CD4-positive, alpha-beta T cell treated with Interleukin-15 for 1 hour (primary cell): ENCODE results near the gene ADAMTS9.

ENCODE experiments used
- DNase-seq: peaks from one replicate; pipeline ENCODE4 v3.0.0-alpha.2; 2020

ADAMTS9 gene, protein sequence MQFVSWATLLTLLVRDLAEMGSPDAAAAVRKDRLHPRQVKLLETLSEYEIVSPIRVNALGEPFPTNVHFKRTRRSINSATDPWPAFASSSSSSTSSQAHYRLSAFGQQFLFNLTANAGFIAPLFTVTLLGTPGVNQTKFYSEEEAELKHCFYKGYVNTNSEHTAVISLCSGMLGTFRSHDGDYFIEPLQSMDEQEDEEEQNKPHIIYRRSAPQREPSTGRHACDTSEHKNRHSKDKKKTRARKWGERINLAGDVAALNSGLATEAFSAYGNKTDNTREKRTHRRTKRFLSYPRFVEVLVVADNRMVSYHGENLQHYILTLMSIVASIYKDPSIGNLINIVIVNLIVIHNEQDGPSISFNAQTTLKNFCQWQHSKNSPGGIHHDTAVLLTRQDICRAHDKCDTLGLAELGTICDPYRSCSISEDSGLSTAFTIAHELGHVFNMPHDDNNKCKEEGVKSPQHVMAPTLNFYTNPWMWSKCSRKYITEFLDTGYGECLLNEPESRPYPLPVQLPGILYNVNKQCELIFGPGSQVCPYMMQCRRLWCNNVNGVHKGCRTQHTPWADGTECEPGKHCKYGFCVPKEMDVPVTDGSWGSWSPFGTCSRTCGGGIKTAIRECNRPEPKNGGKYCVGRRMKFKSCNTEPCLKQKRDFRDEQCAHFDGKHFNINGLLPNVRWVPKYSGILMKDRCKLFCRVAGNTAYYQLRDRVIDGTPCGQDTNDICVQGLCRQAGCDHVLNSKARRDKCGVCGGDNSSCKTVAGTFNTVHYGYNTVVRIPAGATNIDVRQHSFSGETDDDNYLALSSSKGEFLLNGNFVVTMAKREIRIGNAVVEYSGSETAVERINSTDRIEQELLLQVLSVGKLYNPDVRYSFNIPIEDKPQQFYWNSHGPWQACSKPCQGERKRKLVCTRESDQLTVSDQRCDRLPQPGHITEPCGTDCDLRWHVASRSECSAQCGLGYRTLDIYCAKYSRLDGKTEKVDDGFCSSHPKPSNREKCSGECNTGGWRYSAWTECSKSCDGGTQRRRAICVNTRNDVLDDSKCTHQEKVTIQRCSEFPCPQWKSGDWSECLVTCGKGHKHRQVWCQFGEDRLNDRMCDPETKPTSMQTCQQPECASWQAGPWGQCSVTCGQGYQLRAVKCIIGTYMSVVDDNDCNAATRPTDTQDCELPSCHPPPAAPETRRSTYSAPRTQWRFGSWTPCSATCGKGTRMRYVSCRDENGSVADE (N-terminal part only)

DNA sequence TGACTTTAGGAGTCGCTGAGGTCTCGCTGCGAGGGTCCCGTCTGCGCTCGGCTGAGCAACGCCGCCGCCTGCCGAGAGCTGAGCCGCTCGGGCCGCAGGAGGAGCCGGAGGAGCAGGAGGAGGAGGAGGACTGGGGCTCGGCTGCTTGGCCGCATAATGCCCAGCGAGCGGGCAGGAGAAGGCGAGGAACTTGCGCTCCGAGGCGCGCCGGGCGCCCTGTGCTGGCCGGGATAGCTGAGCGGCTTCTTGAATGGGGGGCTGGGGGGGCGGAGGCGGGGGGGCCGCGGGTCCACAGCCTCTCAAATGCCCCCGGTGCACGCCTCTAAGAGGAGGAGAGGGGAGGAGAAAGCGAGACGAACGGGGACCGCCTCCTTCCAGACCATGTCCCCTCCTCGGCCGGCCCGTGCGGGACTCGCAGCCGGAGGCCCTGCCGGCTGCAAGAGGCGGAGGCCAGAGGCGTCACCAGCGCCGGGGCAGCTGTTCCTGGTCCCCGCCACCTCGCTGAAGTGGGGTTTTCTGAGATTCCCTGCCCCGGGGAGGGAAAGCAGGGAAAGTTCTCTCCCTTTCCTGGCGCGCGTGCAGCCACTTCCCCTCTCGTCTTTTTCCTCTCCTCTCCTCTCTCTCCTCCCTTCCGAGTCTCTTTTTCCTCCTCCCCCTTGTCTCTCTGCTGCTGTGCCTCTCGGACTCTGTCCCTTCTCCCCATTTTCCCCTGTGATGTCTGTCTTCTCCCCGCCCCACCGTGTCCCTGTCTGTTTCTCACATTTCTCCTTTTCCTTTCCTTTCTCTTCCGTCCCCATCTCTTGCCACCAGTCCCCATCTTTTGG, at the start of gene ADAMTS9:
TSS of gene ADAMTS9 (minus strand) at position 220 of the 824 bp plus-strand sequence. CDS start 343 bp downstream, outside the sequence.
- DNase-seq, result no peak

DNA sequence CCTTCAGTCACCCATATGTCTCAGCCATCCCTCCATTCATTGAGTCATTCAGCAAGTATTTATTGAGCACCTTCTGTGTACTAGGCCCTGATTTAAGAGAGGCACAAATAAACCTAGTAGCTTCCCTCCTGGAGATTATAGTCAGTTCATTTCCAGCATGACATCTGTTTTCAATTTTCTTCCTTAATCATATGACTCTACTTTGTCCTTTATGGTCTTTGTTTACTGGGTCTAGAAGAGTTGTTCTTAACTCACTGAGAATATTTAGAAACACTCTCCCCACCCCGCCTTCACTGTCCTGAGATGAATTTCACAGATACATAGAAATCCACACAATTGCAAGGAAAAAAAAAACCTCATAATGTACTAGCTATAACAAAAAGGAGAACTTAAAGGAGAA, 44.8 kb upstream of the ADAMTS9 start:
- no peak for DNase-seq

DNA sequence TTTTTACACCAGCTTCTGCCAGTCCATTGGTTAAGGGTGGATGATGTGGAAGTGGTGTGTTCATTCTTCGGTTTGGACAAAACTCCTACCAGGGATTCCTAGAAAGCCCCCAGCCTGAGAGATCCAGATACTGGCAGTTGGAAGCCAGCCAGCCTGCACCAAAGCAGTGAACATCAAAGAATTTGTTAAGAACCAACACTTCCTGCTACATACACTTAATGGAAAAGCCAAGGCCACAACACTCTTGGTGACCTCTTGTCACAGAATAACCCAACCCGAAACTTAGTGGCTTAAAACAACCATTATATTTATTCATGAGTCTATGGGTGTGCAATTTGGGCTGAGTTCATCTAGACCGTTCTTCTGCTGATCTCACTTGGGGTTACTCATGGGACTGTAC, 42.9 kb upstream of the ADAMTS9 start:
- no peak for DNase-seq

DNA sequence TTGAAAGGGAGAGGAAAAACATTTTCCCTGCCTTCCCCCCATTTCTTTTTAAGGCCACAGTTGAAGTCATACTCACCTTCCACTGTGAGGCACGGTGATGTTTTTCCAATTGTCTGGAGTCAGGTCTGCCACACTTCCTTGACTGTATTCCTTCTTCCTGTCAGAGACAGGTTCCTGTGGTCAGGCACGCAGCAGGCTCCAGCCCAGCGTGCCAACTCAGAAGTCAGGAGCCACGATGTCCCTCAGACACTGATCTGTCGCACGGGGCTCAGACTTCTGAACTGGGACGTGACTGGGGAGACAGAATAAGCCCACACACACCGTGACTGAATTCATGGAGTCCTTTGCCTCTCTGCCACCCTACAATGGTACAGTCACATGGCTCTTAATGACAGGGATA, 41.2 kb upstream of the ADAMTS9 start:
- DNase-seq, result no peak

DNA sequence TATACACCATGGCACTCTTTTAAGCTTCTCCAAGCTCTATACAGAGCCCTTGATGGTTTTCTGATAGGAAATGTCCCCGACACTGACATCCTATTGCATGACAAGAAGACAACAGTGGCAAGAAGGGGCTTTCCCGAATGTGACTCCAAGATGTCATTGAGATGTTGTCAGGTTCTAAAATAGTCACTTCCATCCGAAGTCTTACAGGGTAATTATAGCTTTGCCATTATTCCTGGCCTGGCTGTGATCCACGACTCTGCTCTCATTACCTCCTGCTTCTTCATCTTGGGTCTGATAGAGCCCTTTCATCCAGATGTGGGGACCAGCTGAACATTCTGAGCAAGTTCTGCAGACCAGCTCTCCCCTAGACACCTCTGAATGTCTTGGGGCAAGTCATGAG, 40.6 kb upstream of the ADAMTS9 start:
- no peak for DNase-seq

DNA sequence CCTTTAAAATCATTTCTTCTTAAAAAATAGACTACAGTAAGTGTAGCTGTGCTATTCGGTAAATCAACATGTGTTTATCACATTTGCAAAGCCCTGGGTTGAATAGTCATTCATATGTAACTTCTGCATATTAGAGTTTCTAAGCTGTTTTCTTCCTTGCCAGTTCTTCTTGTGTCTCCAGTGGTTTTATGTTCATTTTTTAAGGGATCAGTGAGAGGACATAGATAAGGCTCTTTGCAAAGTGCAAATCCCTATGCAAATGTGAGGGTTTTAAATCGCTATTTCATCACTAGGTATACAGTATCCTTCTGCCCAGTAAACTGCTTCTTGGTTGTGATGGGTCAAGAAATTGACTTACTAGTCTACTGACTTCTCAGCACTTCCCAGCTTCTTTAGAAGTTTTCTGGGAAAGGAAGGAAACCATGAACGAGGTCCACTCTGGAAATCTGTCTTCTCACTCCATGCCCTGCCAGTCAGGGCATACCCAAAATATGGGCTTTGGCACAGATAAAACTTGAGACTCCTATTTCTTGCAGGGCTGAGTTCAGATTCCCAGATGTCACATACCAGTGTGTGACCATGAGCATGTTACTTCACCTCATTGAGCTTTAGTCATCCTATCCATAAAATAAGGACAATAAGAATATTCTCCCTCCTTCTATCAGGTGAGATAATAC, 38.8 kb upstream of the ADAMTS9 start:
- no peak for DNase-seq

DNA sequence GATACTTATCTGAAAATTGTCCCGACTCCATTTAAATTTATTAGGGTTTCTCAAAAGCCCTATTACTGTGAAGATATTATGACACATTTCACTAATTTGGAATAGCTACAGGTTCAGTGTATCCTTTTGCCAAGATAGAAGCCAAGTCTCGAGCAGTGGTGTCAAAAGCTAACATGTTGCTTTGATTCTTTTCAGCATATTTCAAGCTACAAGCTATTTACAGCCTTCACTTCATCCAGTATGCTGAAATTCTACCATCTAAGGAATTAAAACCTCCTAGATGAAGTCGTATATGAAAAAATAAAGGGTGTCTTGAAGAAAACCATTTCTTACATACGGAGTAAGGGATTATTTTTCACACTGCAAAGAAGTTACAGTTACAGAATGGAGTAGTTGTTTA, 31.2 kb upstream of the ADAMTS9 start:
- DNase-seq, result no peak

DNA sequence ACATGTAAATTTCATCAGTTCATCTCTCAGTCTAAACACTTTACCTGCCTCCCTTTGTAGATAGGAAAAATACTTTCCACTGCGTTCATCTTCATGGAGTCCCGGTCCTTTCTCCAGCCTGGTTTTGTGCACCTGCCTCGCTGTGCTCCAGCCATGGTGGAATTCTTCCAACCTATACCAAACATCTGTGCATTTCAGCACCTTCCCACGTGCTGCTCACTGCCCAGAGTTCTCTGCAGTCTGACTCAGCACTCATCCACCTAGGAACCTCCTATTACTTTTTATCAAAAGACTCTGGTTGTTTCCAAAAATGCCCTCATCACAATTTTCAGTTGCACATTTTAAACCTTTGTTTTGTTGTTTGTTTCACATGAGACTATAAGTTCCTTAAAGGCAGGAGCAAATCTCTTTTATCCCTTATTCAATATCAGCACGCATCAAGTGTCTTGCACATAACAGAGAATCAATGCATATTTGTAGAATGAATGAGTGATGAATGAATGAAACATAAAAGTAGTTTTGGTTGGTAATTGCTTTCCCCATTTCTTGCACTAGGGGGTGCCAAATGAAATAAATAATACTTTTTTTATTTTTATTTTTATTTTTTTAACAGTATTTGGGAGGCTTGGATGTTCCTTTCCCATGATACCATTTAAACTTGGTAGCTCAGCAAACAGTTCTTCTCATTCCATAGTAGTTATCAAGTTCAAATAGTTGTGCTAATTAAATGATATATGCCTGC, 30.2 kb upstream of the ADAMTS9 start:
- no peak for DNase-seq

DNA sequence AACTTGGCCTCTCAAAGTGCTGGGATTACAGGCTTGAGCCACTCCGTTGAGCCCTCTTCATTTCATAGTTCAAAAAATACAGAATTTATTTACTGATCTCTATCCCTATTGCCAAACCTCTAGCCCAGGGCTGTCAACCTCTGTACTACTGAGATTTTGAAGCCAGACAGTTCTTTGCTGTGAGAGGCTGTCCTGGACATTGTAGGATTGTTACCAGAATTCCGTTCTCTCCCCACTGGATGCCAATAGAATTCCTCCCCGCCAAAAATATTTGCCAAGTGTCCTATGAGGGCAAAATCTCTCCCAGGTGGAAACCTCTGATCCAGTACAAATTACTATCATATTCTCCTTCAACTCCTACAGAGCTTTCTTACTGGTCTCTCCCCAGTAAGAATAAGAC, 29.6 kb upstream of the ADAMTS9 start:
- no peak for DNase-seq

DNA sequence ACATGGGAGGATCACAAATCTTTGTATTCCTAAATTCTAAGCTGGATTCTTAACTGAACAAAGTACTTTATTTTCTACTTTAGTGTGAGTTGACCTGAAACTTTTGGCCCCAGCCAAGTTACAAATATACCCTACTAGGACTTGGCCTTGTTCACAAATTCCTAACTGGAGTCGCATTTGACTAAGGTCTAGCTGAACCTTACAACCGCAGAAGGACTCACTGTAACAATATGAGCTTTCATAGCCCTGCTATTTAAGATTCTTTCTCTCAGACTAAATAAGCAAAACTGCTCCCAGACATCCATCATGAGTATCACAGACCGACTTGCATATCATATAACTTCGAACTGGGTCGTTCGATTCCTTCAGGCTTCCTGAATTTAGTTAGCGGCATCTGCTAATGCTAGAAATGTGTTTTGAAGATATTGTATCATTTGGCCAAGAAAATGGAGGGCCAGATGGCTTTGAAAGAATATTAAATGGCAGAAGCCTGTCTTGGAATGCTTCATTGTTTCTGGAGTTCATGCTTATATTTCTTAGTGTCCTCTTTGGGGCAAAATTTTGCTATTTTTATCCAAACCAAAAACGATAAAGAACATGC, 28.4 kb upstream of the ADAMTS9 start:
- no peak for DNase-seq

DNA sequence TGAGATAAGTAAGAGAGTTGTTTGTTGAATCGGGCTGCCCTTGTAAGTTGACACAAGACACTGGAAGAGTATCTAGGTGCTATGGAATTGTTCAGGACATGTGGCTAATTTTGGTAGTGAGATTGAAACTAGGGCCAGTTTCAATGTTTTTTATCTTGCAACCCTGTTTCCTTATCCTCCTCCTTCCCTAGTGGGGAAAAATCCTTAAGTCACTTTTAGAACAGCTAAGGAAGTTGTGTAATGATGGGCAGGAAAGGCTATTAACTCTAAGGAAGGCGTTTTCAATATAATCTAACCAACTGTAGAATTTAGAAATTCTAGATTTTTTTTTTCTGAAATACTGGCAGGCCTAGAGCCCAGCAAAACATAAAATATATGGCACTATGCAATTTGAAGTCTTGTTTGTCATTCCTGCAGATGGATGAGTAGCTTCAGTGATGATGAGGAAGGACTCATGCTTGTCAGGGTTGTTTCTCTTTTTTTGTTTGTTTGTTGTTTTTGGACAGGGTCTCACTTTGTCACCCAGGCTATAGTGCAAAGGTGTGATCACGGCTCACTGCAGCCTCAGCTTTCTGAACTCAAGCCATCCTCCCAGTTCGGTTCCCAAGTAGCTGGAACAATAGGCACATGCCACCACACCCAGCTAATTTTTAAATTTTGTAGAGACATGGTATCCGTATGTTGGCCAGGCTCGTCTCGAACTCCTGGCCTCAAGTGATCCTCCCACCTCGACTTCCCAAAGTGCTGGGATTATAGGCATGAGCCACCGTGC, 27.6 kb upstream of the ADAMTS9 start:
- DNase-seq, result no peak

DNA sequence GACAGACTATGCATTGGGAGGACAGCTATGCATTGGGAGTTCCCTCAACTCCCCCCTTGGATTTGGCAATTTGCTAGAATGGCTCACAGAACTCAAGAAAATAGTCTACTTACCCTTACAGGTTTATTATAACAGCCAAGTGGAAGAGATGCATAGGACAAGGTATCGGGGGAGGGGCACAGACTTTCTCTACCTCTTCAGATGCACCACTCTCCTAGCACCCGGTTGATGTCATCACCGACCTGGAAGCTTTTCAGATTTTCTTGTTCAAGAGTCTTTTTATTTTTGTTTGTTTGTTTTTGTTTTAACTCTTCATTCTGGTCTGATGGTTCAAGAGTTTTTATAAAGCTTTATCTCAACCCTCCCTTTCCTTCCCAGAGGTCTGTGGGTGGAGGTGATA, 20.7 kb upstream of the ADAMTS9 start:
- no peak for DNase-seq

DNA sequence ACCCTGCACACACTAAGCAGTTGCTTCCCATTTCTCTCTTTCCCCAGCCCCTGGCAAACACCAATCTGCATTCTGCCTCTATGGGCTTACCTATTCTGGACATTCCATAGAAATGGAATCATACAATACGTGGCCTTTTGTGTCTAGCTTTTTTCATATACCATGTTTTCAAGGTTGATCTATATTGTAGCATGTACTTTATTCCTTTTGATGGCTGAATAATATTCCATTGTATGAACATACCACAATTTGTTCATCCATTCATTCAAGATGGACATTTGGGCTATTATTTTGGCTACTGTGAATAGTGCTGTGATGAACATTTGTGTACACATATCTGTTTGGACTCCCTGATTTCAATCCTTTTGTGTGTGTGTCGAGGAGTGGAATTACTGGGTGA, 18.1 kb upstream of the ADAMTS9 start:
- DNase-seq, result no peak

DNA sequence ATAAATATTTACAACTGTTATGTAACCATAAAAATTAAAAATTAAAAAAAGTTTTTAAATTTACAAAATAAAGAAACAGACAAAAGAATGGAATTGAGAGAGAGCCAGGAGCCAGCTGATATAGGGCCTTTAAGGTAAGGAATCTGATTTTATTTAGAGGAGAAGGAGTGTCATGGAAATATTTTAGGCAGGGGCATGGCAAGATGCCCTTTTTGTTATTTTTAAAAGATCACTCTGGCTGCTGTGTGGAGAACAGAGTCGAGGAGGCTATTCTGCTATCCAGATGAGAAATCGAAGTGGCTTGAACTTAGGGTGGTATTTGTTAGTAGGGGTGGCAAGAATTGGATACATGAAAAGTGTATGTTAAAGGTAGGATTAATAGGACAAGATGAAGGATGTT, 9.1 kb upstream of the ADAMTS9 start:
- no peak for DNase-seq

DNA sequence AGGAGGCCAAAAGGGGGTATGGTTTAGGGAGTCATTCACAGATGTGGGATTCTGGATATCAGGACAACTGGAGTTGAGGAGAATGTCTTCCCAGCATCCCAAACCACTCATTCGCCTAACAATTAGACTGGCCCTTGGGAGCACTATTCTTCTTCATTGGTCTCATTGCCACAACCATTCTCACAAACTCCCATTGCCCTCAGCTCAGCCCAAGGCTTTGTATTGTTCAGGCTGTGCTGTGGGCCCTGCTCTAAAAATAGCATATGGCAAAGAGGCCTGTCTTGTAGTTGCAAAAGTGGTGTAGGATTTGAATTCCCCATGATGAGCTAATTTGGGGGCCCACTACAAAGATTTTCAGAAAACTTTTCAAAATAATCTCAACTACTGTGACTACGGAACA, 6.3 kb upstream of the ADAMTS9 start:
- DNase-seq, result no peak

DNA sequence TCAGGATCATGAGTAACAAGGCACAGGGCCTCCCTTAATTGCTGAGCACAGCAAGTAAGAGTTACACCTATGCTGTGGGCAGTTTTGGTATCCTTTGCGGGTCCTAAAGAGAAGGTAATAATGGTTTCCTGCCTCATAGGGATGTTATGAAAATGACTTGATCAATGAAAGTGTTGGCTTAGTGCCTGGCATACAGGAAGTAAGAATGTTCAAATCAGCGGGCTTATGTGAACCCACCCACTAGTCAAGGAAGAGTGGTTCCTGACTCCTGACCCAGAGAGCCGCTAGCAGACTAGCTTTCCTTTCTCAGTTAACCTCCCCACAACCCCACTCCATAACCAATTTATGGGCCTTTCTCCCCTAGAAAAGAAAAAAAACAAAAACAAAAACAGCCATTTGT, 5.2 kb upstream of the ADAMTS9 start:
- DNase-seq, result no peak

DNA sequence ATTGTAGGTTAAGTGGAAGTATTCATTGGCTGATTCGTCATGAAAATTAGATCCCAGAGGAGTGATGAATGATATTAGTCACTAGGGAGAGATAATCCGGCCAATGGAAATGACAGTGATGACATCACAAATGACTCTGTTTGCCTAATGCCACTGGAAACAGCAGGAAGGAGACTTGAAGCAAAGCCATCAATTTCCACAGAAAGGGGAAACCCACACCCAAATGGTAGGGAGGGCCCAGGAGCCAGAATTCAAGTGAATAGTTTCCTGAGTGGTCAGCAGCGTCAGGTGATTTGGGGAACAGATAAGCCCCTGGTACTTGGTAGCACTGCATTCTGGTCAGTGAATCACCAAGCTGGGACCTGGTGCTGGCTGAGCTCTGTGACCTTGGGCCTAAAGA, 3.3 kb upstream of the ADAMTS9 start:
- no peak for DNase-seq

DNA sequence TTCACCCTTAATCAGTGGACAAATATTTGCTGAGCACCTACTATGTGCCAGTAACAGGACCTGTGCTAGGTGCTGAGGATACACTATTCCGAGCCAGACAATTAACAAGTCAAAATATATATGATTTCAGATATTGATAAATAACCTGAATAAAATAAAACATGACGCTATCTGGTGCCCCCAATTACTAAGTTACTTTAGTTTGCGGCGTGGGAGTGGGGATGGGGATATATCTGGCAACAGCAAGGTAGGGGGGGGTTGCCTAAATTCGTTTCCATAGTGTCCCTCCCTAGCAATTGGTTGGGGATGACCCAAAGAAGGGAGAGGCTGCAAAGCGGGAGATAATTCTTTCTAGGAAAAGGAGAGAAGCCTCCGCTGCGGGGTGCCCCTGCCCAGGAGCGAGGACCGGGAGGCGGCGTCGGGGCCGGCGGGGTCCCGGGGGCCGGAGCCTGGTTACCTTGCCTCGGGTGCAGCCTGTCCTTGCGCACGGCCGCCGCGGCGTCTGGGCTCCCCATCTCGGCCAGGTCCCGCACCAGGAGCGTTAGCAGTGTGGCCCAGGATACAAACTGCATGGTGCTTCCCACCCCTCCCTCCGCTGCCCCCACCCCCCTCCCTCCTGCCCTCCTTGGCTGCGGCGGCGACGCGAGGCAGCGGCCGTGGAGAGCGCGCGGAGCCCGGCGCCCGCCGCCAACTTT, 567 bp downstream of the ADAMTS9 start:
- no peak for DNase-seq

DNA sequence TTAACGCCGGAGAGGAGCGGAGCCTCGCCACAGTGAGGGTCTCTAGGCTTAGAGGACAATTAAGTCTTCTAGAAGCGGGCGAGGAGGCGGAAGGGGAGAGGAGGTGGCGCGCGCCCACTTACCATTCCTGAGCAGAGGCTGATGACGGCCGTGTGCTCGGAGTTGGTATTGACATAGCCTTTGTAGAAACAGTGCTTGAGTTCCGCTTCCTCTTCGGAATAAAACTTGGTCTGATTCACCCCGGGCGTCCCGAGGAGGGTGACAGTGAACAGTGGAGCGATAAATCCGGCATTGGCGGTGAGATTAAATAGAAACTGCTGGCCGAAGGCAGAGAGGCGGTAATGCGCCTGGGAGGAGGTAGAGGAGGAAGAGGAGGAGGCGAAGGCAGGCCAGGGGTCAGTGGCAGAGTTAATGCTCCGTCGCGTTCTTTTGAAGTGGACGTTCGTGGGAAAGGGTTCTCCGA, 1.3 kb downstream of the ADAMTS9 start:
- DNase-seq, result no peak
